Lung (tissue), 12 donors: ENCODE data around the gene GGNBP2. TPM values are rescaled to one million over a fixed set of nuclear protein-coding genes. Genes with fewer than 3 reads are reported as not detected.

ENCODE experiments used
- ATAC-seq: fragments of 200-7000 bp; cut with Tn5 transposase; one replicate; pipeline ENCODE4 v1.9.1; 2020; ENCODE audit warnings: moderate number of reproducible peaks; ENCODE audit not compliant: insufficient read depth, low FRiP score
- DNase-seq, 3 donors: peaks; one replicate each; pipeline ENCODE4 v3.0.0-alpha.2; 2013 to 2017
- H3K27ac ChIP-seq, 2 donors: one replicate each; pipeline ENCODE4 v1.5.1; 2013; ENCODE audit warnings: mild to moderate bottlenecking in 2 of 2, moderate library complexity in 2 of 2, control low read depth in 1 of 2, inconsistent platforms in 1 of 2, low read depth in 1 of 2, low read length in 1 of 2
- H3K27me3 ChIP-seq, 3 donors: one replicate each; pipeline ENCODE4 v1.5.1; 2013; ENCODE audit warnings: low read length in 2 of 3; ENCODE audit not compliant: control insufficient read depth in 3 of 3, insufficient read depth in 3 of 3
- H3K36me3 ChIP-seq, 4 donors: one replicate each; pipeline ENCODE4 v1.5.1; 2013; ENCODE audit warnings: low read length in 4 of 4, mild to moderate bottlenecking in 1 of 4, moderate library complexity in 1 of 4; ENCODE audit not compliant: control insufficient read depth in 4 of 4, insufficient read depth in 4 of 4
- H3K4me1 ChIP-seq, 5 donors: one replicate each; pipeline ENCODE4 v1.5.1; 2013; ENCODE audit warnings: low read length in 5 of 5, mild to moderate bottlenecking in 2 of 5, moderate library complexity in 1 of 5; ENCODE audit not compliant: control insufficient read depth in 5 of 5, insufficient read depth in 5 of 5
- H3K4me3 ChIP-seq: one replicate; pipeline ENCODE4 v1.5.1; 2013; ENCODE audit warnings: mild to moderate bottlenecking, control low read depth, moderate library complexity
- H3K9ac ChIP-seq, 2 donors: one replicate each; pipeline ENCODE4 v1.5.1; 2013; ENCODE audit warnings: low read length in 2 of 2, control low read depth in 1 of 2; ENCODE audit not compliant: insufficient read depth in 1 of 2
- H3K9me3 ChIP-seq, 4 donors: one replicate each; pipeline ENCODE4 v1.5.1; 2013; ENCODE audit warnings: low read length in 3 of 4, mild to moderate bottlenecking in 1 of 4, moderate library complexity in 1 of 4; ENCODE audit not compliant: control insufficient read depth in 4 of 4, insufficient read depth in 3 of 4
- CTCF ChIP-seq: IDR thresholded peaks from 2 replicates; pipeline ENCODE4 v1.5.1; 2012; ENCODE audit warnings: mild to moderate bottlenecking; ENCODE audit errors: control extremely low read depth, extremely low read depth
- WGBS, 2 donors: extraction: QIAGEN DNeasy Blood & Tissue Kit; methylation state at CpG; one replicate each; pipeline ENCODE4 v1.1.7; 2013; 5-methylcytosine and 5-hydroxymethylcytosine counted together
- polyA plus RNA-seq, 2 donors: library from polyadenylated mRNA; stranded (reverse); fragments of 200-250 nt; gene quantifications; one replicate each; pipeline ENCODE4 v1.2.1, GENCODE V29; 2013
- total RNA-seq, 2 donors: library from RNA; depleted of rRNA in 1 of 2; stranded (reverse); fragments of >200 nt in 1 of 2; gene quantifications; one replicate each; pipeline ENCODE4 v1.2.1, GENCODE V29; 2014 to 2021
- donor health status: control.
- donor health status: control.
- donor health status: Bipolar disorder and iron deficiency.
- donor health status: healthy.
- donor health status: DM: yes; HTN: yes; CAD: no.

GGNBP2 gene
- total and polyA plus RNA-seq, 4 donors = 40.0 to 86.7 (median 58.5) TPM

GRCh38 chr17:36597866-36598777 lies 53.4 kb downstream of the GGNBP2 start:
- Histone ChIP-seq H3K36me3 (no peaks in the 10 kb centered on the region), H3K27me3 (no peaks in the 10 kb centered on the region), H3K9me3 (no peaks in the 10 kb centered on the region), H3K4me3 (no peak overlapping the region), H3K4me1 (peaks cover 0 to 19% (median 6%) of the 10 kb centered on the region in 5 donors), H3K27ac (no peak overlapping the region), H3K9ac (no peak overlapping the region)
- no peak for TF ChIP-seq CTCF
- no peak for ATAC-seq
- 92 to 95% methylated on average over 11 of the region's 11 CpGs for WGBS, 2 donors
- no peak for DNase-seq

DNA sequence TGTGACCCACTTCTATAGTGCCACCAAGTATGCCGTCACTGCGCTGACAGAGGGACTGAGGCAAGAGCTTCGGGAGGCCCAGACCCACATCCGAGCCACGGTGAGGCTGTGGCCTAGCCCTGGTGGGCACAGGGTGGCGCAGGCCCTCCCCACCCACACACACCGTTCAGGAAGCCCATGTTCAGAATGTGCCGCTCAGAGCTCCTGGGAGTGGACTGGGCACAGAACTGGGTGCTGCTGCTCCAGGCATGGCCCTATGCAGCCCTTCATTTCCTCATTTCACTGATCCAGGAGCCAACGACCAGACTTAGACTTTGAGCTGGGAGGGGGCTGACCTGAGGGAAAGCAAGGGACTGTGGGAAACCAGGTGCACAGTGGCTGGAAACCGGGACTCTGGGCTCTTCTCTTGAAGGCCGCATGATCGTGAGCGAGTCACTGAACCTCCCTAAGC lies 54.3 kb downstream of the GGNBP2 start:
- WGBS, 2 donors = 92 to 94% methylated on average over 13 of the region's 13 CpGs
- Histone ChIP-seq H3K4me3 (no peak overlapping the region), H3K4me1 (peaks cover 0 to 17% (median 4%) of the 10 kb centered on the region in 5 donors), H3K27me3 (no peaks in the 10 kb centered on the region), H3K9me3 (no peaks in the 10 kb centered on the region), H3K36me3 (no peaks in the 10 kb centered on the region), H3K27ac (no peak overlapping the region), H3K9ac (no peak overlapping the region)
- DNase-seq = no peak
- ATAC-seq = no peak
- TF ChIP-seq CTCF = no peak

- no peak for ATAC-seq
- DNase-seq = no peak
- Histone ChIP-seq H3K27me3 (no peaks in the 10 kb centered on the region), H3K4me1 (peaks cover 0 to 17% (median 4%) of the 10 kb centered on the region in 5 donors), H3K4me3 (no peak overlapping the region), H3K27ac (no peak overlapping the region), H3K9me3 (no peaks in the 10 kb centered on the region), H3K36me3 (no peaks in the 10 kb centered on the region), H3K9ac (no peak overlapping the region)
- TF ChIP-seq CTCF = no peak
- 93 to 99% methylated on average over 11 of the region's 11 CpGs for WGBS, 2 donors
Observed at GRCh38 chr17:36599546-36600250, 55.0 kb downstream of the GGNBP2 start.
